Transverse colon (tissue), 4 donors: ENCODE results near the gene GPC6. TPM values are rescaled to one million over a fixed set of nuclear protein-coding genes. Genes with fewer than 3 reads are reported as not detected.

Experiments used
- DNase-seq: peaks from one replicate; pipeline ENCODE4 v3.0.0-alpha.2; 2019
- H3K27ac ChIP-seq, 4 donors: fragments of 200-600 bp; sonication (generic); 2 replicates each; pipeline ENCODE4 v1.5.1; 2016 to 2018; ENCODE audit warnings: inconsistent platforms in 4 of 4
- H3K27me3 ChIP-seq: fragments of 200-600 bp; sonication (generic); 2 replicates; pipeline ENCODE4 v1.5.1; 2017; ENCODE audit warnings: inconsistent platforms
- H3K36me3 ChIP-seq, 4 donors: fragments of 200-600 bp; sonication (generic); 2 replicates each; pipeline ENCODE4 v1.5.1; 2017 to 2019; ENCODE audit warnings: inconsistent platforms in 4 of 4
- H3K4me1 ChIP-seq, 4 donors: fragments of 200-600 bp; sonication (generic); 2 replicates each; pipeline ENCODE4 v1.5.1; 2017 to 2020; ENCODE audit warnings: inconsistent platforms in 4 of 4
- H3K4me3 ChIP-seq, 4 donors: fragments of 200-600 bp; sonication (generic); 1 replicate in 1 of 4; 2 replicates in 3 of 4; pipeline versions ENCODE4 v1.5.1 to v1.6.1; 2017 to 2019; ENCODE audit warnings: inconsistent platforms in 4 of 4
- H3K9me3 ChIP-seq, 2 donors: fragments of 200-600 bp; sonication (generic); 2 replicates each; pipeline ENCODE4 v1.5.1; 2017 to 2019; ENCODE audit warnings: inconsistent platforms in 2 of 2
- EP300 ChIP-seq: sonication (generic); formaldehyde crosslinking; IDR thresholded peaks from one replicate; pipeline ENCODE4 v1.6.1; 2017; ENCODE audit warnings: antibody characterized with exemption, low read depth
- POLR2A ChIP-seq: fragments of 450-650 bp; IDR thresholded peaks from one replicate; pipeline ENCODE4 v1.6.1; 2016; ENCODE audit warnings: antibody characterized with exemption, mild to moderate bottlenecking, moderate library complexity
- POLR2AphosphoS5 ChIP-seq, 3 donors: sonication (generic); formaldehyde crosslinking; IDR thresholded peaks; one replicate each; pipeline ENCODE4 v1.6.1; 2016; ENCODE audit warnings: antibody characterized with exemption in 3 of 3
- WGBS, 2 donors: methylation state at CpG; one replicate each; pipeline ENCODE4 v1.1.5; 2018; ENCODE audit warnings: low coverage in 1 of 2; 5-methylcytosine and 5-hydroxymethylcytosine counted together
- in situ Hi-C, 4 donors: fragments of 200-750 bp; cut with MboI; loops; one replicate each; pipeline versions ENCODE4 v1.15.0 to v1.15.1; 2017; ENCODE audit warnings: low sequenced_read_pairs in 3 of 4, low pct_ligation_motif_present in 1 of 4, low pct_unique_long_range_greater_than_20kb in 1 of 4
- intact Hi-C: fragments of 100-400 bp; cut with DNase I; formaldehyde crosslinking; loops from one replicate; pipeline ENCODE4 v1.15.1; 2023; ENCODE audit warnings: low total_unique reads
- total RNA-seq, 4 donors: library from RNA; depleted of rRNA; stranded (reverse); fragments of >200 nt; gene quantifications; one replicate each; pipeline ENCODE4 v1.1.0, GENCODE V29; 2016
- TF ChIP-seq, protein P1 (sequence below), 5 experiments: fragments of 200-600 bp in 3 of 5; fragments of 450-650 bp in 2 of 5; sonication (generic) in 3 of 5; IDR thresholded peaks; 1 replicate in 2 of 5; 2 replicates in 3 of 5; pipeline ENCODE4 v1.5.1; 2016 to 2017; ENCODE audit warnings: antibody characterized with exemption in 5 of 5, inconsistent platforms in 3 of 5, mild to moderate bottlenecking in 2 of 5, moderate library complexity in 1 of 5

GPC6 gene
- total RNA-seq, 4 donors from 2014 or later = 0.75 to 5.7 (median 4.0) TPM

DNA sequence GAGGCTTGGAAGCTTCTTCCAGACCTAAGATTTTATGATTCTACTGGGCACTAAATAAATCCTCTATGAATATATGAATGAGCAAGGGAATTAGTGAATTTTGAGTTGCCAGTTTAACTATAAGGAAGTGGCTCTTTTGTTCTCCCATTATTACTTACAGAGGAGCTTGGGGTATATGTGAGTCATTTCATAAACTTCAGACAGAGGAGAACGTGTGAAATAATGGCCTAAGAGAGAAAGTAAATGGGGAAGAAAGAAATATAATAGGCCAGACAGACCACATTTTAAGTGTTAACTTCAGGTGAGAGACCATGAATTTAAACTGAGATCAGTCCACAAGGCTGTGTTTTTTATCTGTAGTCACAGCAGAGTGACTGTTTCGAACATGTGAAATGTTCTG, 570.9 kb downstream of the GPC6 start:
- Histone ChIP-seq H3K27me3 (no peaks in the 10 kb centered on the region), H3K4me3 (no peak overlapping the region), H3K4me1 (no peaks in the 10 kb centered on the region), H3K36me3 (no peaks in the 10 kb centered on the region), H3K9me3 (no peaks in the 10 kb centered on the region), H3K27ac (no peak overlapping the region)
- no peak for DNase-seq
- in situ Hi-C loops (no loop called here), intact Hi-C loops (no loop called here)
- WGBS, 2 donors = 56 to 80% methylated on average over 2 of the region's 2 CpGs
- no peak for TF ChIP-seq POLR2AphosphoS5 (IDR thresholded peaks at IDR 0.05)
- TF ChIP-seq, protein P1, sequence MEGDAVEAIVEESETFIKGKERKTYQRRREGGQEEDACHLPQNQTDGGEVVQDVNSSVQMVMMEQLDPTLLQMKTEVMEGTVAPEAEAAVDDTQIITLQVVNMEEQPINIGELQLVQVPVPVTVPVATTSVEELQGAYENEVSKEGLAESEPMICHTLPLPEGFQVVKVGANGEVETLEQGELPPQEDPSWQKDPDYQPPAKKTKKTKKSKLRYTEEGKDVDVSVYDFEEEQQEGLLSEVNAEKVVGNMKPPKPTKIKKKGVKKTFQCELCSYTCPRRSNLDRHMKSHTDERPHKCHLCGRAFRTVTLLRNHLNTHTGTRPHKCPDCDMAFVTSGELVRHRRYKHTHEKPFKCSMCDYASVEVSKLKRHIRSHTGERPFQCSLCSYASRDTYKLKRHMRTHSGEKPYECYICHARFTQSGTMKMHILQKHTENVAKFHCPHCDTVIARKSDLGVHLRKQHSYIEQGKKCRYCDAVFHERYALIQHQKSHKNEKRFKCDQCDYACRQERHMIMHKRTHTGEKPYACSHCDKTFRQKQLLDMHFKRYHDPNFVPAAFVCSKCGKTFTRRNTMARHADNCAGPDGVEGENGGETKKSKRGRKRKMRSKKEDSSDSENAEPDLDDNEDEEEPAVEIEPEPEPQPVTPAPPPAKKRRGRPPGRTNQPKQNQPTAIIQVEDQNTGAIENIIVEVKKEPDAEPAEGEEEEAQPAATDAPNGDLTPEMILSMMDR (IDR thresholded peaks at IDR 0.05) = no peak
- no peak for TF ChIP-seq EP300

DNA sequence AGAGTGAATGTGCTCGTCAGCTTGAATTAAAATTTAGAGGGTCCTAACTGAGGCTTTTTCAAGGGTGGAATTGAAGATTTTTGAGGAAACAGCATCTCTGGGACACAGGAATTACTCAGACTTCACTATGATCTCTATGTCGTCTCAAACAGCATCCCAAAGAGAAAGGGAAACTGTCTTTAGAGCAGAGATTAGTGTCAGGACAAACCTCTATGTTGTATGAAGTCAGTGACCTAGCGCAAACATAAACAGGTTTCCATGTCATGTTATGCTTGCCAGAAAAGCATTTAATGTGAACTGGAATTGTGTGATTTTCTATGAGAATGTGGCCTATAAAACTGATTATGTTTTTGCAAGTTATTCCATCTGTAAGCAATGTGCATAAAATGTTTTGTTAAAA, 573.7 kb downstream of the GPC6 start:
- H3K4me3 ChIP-seq = no peak overlapping the region
- no peak for DNase-seq
- no peak overlapping the region for H3K27ac ChIP-seq
- H3K36me3 ChIP-seq = no peaks in the 10 kb centered on the region
- no peaks in the 10 kb centered on the region for H3K27me3 ChIP-seq
- in situ Hi-C loops = no loop called here
- TF ChIP-seq, protein P1 (IDR thresholded peaks at IDR 0.05) = no peak
- TF ChIP-seq POLR2AphosphoS5 (IDR thresholded peaks at IDR 0.05) = no peak
- no peaks in the 10 kb centered on the region for H3K9me3 ChIP-seq
- WGBS, 2 donors = 29 to 72% methylated on average over 1 to 3 of the region's 3 CpGs
- intact Hi-C loops = no loop called here
- H3K4me1 ChIP-seq = no peaks in the 10 kb centered on the region

DNA sequence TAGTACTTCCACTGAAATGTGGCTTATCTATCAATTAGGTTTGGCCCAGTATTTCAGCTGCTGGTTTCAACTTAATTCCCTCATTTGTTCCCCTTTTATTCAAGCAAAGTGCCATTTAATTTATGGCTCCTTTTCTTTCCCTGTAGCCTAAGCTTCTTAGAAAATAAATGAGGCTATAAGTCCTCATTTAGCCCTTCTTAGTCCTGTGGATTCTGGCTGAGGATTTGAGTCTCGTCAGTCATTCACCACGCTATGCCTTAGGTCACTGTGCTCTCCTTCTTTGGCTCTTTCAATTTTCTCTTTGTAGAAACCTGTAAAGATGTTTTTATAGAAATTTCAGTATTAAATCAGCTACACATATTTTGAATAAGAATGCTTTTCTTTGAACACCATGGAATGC, 579.1 kb downstream of the GPC6 start:
- no peaks in the 10 kb centered on the region for H3K36me3 ChIP-seq
- DNase-seq = no peak
- in situ Hi-C loops (no loop called here), intact Hi-C loops (no loop called here)
- no peak for TF ChIP-seq POLR2A
- TF ChIP-seq, protein P1 (IDR thresholded peaks at IDR 0.05) = no peak
- no peak for TF ChIP-seq EP300
- no peak for TF ChIP-seq POLR2AphosphoS5 (IDR thresholded peaks at IDR 0.05)
- H3K4me3 ChIP-seq = no peak overlapping the region
- no peaks in the 10 kb centered on the region for H3K9me3 ChIP-seq
- H3K4me1 ChIP-seq = no peaks in the 10 kb centered on the region
- no peaks in the 10 kb centered on the region for H3K27me3 ChIP-seq
- 35 to 67% methylated on average over 1 to 2 of the region's 2 CpGs for WGBS, 2 donors
- H3K27ac ChIP-seq = no peak overlapping the region

DNA sequence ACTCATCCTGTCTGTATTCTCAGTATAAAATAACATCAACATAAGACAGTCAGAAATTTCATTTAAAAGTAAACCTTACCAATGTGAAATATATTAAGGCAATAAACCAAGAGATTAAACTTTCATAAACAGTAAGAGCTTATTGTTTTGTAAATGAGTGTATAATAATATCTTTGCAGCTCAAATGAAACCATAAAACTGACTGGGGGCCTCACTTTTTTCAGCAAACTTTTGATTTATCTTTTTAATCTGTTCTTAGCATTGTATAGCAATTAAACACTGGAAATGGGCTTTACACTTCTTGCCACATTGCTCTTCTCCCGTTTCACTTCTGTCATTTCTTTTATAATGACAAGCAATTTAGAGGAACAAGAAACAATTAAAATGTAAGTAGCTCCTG, 580.3 kb downstream of the GPC6 start:
- H3K27ac ChIP-seq = no peak overlapping the region
- no peaks in the 10 kb centered on the region for H3K4me1 ChIP-seq
- no peaks in the 10 kb centered on the region for H3K27me3 ChIP-seq
- no peak for DNase-seq
- TF ChIP-seq EP300 (no peak), POLR2AphosphoS5 (IDR thresholded peaks at IDR 0.05) (no peak), POLR2A (no peak)
- TF ChIP-seq, protein P1 (IDR thresholded peaks at IDR 0.05) = no peak
- in situ Hi-C loops (no loop called here), intact Hi-C loops (no loop called here)
- H3K9me3 ChIP-seq = no peaks in the 10 kb centered on the region
- no peak overlapping the region for H3K4me3 ChIP-seq
- WGBS, 2 donors = 20 to 38% methylated on average over 1 of the region's 1 CpG
- no peaks in the 10 kb centered on the region for H3K36me3 ChIP-seq
